ENCODE data around the gene ALKBH1.

- TF ChIP-seq CTCF (IDR thresholded peaks at IDR 0.05) (no peak), POLR2A (IDR thresholded peaks at IDR 0.05) (no peak)
Observed at GRCh38 chr14:77642407-77642806, 65.4 kb downstream of the ALKBH1 start.
